ENCODE data around the gene IDH3G.

- no peak for TF ChIP-seq CTCF (IDR thresholded peaks at IDR 0.05)
- TF ChIP-seq POLR2A (IDR thresholded peaks at IDR 0.05), result no peak
Measured at GRCh38 chrX:153746359-153746758, 47.8 kb downstream of the IDH3G start.
